HepG2 (cell line): Measurements from ENCODE around the gene RDH12. TPM values are rescaled to one million over a fixed set of nuclear protein-coding genes. Genes with fewer than 3 reads are reported as not detected.
A peak's percentile ranks its signal among the peaks of the same experiment; 100 is the strongest.

Source experiments
- ARNT ChIP-seq: fragments of 450-650 bp; IDR thresholded peaks from 2 replicates; pipeline ENCODE4 v1.6.1; 2017
- ELF1 ChIP-seq: sonication (generic); formaldehyde crosslinking; IDR thresholded peaks from 2 replicates; pipeline ENCODE4 v1.4.0; 2020; ENCODE audit warnings: missing genetic modification reagents
- FOXA3 ChIP-seq: IDR thresholded peaks from 2 replicates; pipeline ENCODE4 v1.6.1; 2016; ENCODE audit warnings: missing genetic modification reagents, missing compliant biosample characterization
- HNRNPL ChIP-seq: fragments of 200-400 bp; formaldehyde crosslinking; IDR thresholded peaks from 2 replicates; pipeline ENCODE4 v1.6.1; 2017; ENCODE audit warnings: mild to moderate bottlenecking, low read depth, low read length
- MAZ ChIP-seq, 2 experiments: sonication (generic) in 1 of 2; formaldehyde crosslinking in 1 of 2; IDR thresholded peaks; 2 replicates each; pipeline versions ENCODE4 v1.5.0 to v1.6.1; 2012 to 2020; ENCODE audit warnings: low read depth in 2 of 2, mild to moderate bottlenecking in 2 of 2, borderline replicate concordance in 1 of 2, improper control_type of control experiment in 1 of 2, low read length in 1 of 2, missing genetic modification reagents in 1 of 2, moderate library complexity in 1 of 2
- NR2F2 ChIP-seq: IDR thresholded peaks from 2 replicates; pipeline ENCODE4 v1.6.1; 2012; ENCODE audit warnings: low read depth, inconsistent platforms, borderline replicate concordance
- SAFB2 ChIP-seq: sonication (generic); formaldehyde crosslinking; IDR thresholded peaks from 2 replicates; pipeline ENCODE4 v1.5.1; 2020; ENCODE audit warnings: missing genetic modification reagents, low read depth, mild to moderate bottlenecking, borderline replicate concordance
- SAP130 ChIP-seq: IDR thresholded peaks from 2 replicates; pipeline ENCODE4 v1.6.1; 2016; ENCODE audit warnings: low read depth
- SKI ChIP-seq: fragments of 450-650 bp; IDR thresholded peaks from one replicate; pipeline ENCODE4 v1.6.1; 2018; ENCODE audit warnings: mild to moderate bottlenecking; ENCODE audit not compliant: partially characterized antibody
- THYN1 ChIP-seq: sonication (generic); formaldehyde crosslinking; IDR thresholded peaks from 2 replicates; pipeline ENCODE4 v1.8.1; 2023; ENCODE audit warnings: low read depth, mild to moderate bottlenecking, moderate library complexity, missing genetic modification reagents, borderline replicate concordance
- ZNF235 ChIP-seq: sonication (generic); formaldehyde crosslinking; IDR thresholded peaks from 2 replicates; pipeline ENCODE4 v1.8.1; 2023; ENCODE audit warnings: mild to moderate bottlenecking, missing genetic modification reagents, borderline replicate concordance
- ZNF343 ChIP-seq: sonication (generic); formaldehyde crosslinking; IDR thresholded peaks from 2 replicates; pipeline ENCODE4 v1.4.0; 2020; ENCODE audit warnings: mild to moderate bottlenecking, missing genetic modification reagents
- ZNF44 ChIP-seq: sonication (generic); formaldehyde crosslinking; IDR thresholded peaks from 2 replicates; pipeline ENCODE4 v1.5.1; 2020; ENCODE audit warnings: mild to moderate bottlenecking, missing genetic modification reagents
- ZNF605 ChIP-seq: sonication (generic); formaldehyde crosslinking; IDR thresholded peaks from 2 replicates; pipeline ENCODE4 v1.8.0; 2022; ENCODE audit warnings: mild to moderate bottlenecking, missing genetic modification reagents
- ZNF749 ChIP-seq: sonication (generic); formaldehyde crosslinking; IDR thresholded peaks from 2 replicates; pipeline ENCODE4 v1.8.0; 2022; ENCODE audit warnings: mild to moderate bottlenecking, missing genetic modification reagents, moderate library complexity, borderline replicate concordance
- ZNF788 ChIP-seq: sonication (generic); formaldehyde crosslinking; IDR thresholded peaks from 2 replicates; pipeline ENCODE4 v1.5.0; 2020; ENCODE audit warnings: mild to moderate bottlenecking, missing genetic modification reagents, borderline replicate concordance
- polyA plus RNA-seq, 8 experiments: library from polyadenylated mRNA; depleted of rRNA in 3 of 8; stranded (reverse) in 7 of 8; unstranded in 1 of 8; fragments of >200 nt; fragmentation: Illumina TruSeq in 4 of 8; extraction: Trizol in 4 of 8; gene quantifications; 2 replicates each; pipeline versions ENCODE4 v1.2.1 to v1.2.3, GENCODE V29; 2011 to 2016; ENCODE audit warnings: low read depth in 4 of 8, missing spikeins in 1 of 8, mixed read lengths in 1 of 8; ENCODE audit not compliant: insufficient read depth in 1 of 8
- total RNA-seq, 5 experiments: library from RNA; depleted of rRNA; stranded (reverse); fragments of >200 nt; fragmentation: Illumina TruSeq; extraction: Trizol; gene quantifications; 2 replicates each; pipeline ENCODE4 v1.2.3, GENCODE V29; 2016; ENCODE audit warnings: low read depth in 1 of 5
- TF ChIP-seq, protein P1 (sequence below): sonication (generic); formaldehyde crosslinking; IDR thresholded peaks from 2 replicates; pipeline ENCODE4 v1.4.0; 2020; ENCODE audit warnings: missing genetic modification reagents
- TF ChIP-seq, protein P2 (sequence below): sonication (generic); formaldehyde crosslinking; IDR thresholded peaks from 2 replicates; pipeline ENCODE4 v1.8.0; 2022; ENCODE audit warnings: missing genetic modification reagents, mild to moderate bottlenecking, moderate library complexity, borderline replicate concordance
- TF ChIP-seq, protein P3 (sequence below): sonication (generic); formaldehyde crosslinking; IDR thresholded peaks from 2 replicates; pipeline ENCODE4 v1.4.0; 2020; ENCODE audit warnings: mild to moderate bottlenecking, missing genetic modification reagents, borderline replicate concordance
- TF ChIP-seq, protein P4 (sequence below): IDR thresholded peaks from 2 replicates; pipeline ENCODE4 v1.6.1; 2018; ENCODE audit warnings: missing genetic modification reagents, mild to moderate bottlenecking, missing compliant biosample characterization

The RDH12 gene
- total and polyA plus RNA-seq, 2 of the 13 experiments (the other 11 are each of a cell fraction or from before 2014, with no cell fraction given): 1.6 to 2.1 TPM

DNA sequence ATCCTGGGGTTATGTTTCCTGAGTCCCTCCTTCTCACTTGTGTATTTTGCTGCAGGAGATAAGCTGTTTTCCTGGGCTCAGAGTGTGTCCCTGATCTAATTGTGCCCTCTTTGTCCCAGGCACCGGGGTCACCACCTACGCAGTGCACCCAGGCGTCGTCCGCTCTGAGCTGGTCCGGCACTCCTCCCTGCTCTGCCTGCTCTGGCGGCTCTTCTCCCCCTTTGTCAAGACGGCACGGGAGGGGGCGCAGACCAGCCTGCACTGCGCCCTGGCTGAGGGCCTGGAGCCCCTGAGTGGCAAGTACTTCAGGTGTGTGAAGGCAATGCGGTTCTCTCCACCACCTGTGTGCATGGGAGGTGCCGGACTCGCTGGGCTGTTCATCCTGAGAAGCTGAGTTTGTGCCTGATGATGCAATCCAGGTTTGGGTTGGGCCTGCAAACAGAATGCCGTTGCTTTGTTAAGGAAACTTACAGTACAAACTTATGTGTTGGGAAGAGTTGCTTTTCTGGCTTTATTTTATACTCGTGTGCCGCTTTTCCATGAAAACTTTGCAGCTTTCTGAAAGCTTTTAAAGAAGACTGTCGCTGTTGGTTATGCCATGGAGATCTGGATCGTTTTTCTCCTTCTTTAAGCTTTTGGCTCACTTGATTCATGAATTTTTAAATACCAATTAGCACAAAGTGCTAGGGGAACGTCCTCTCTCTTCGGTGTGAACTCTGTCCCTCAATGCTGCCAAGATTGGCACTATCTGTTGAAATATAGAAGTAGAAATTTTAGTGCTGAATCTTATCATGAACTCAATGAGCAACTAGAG, 27.6 kb downstream of the RDH12 start (continued):
- TF ChIP-seq, protein P1, sequence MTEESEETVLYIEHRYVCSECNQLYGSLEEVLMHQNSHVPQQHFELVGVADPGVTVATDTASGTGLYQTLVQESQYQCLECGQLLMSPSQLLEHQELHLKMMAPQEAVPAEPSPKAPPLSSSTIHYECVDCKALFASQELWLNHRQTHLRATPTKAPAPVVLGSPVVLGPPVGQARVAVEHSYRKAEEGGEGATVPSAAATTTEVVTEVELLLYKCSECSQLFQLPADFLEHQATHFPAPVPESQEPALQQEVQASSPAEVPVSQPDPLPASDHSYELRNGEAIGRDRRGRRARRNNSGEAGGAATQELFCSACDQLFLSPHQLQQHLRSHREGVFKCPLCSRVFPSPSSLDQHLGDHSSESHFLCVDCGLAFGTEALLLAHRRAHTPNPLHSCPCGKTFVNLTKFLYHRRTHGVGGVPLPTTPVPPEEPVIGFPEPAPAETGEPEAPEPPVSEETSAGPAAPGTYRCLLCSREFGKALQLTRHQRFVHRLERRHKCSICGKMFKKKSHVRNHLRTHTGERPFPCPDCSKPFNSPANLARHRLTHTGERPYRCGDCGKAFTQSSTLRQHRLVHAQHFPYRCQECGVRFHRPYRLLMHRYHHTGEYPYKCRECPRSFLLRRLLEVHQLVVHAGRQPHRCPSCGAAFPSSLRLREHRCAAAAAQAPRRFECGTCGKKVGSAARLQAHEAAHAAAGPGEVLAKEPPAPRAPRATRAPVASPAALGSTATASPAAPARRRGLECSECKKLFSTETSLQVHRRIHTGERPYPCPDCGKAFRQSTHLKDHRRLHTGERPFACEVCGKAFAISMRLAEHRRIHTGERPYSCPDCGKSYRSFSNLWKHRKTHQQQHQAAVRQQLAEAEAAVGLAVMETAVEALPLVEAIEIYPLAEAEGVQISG: peak; percentile 74; the same call in 1 of the 2 replicates
- TF ChIP-seq THYN1 (CRISPR knock-in tag) (no peak), ZNF235 (no peak), ZNF44 (CRISPR knock-in tag) (0 out of 2 replicates have a peak, but pooled peaks have one; percentile 31), ZNF605 (CRISPR knock-in tag) (peak; percentile 70; the same call in 1 of the 2 replicates), NR2F2 (0 out of 2 replicates have a peak, but pooled peaks have one; percentile 21), ELF1 (CRISPR knock-in tag) (0 out of 2 replicates have a peak, but pooled peaks have one; percentile 13), FOXA3 (CRISPR knock-in tag) (no peak; the same call in 1 of the 2 replicates), ZNF788 (CRISPR knock-in tag) (peak; percentile 69; the same call in 1 of the 2 replicates), MAZ (IDR thresholded peaks at IDR 0.05; ENCODE audit: borderline replicate concordance, low read depth, low read length) (no peak), MAZ (CRISPR knock-in tag; IDR thresholded peaks at IDR 0.05; ENCODE audit: low read depth) (peak; percentile 60; the same call in 1 of the 2 replicates), SAFB2 (CRISPR knock-in tag) (0 out of 2 replicates have a peak, but pooled peaks have one; percentile 68), SAP130 (CRISPR knock-in tag) (peak; percentile 77), SKI (no peak), ZNF749 (CRISPR knock-in tag) (no peak), ARNT (no peak), HNRNPL (0 out of 2 replicates have a peak, but pooled peaks have one; percentile 47), ZNF343 (peak; percentile 79; the same call in 1 of the 2 replicates)
- TF ChIP-seq, protein P2, sequence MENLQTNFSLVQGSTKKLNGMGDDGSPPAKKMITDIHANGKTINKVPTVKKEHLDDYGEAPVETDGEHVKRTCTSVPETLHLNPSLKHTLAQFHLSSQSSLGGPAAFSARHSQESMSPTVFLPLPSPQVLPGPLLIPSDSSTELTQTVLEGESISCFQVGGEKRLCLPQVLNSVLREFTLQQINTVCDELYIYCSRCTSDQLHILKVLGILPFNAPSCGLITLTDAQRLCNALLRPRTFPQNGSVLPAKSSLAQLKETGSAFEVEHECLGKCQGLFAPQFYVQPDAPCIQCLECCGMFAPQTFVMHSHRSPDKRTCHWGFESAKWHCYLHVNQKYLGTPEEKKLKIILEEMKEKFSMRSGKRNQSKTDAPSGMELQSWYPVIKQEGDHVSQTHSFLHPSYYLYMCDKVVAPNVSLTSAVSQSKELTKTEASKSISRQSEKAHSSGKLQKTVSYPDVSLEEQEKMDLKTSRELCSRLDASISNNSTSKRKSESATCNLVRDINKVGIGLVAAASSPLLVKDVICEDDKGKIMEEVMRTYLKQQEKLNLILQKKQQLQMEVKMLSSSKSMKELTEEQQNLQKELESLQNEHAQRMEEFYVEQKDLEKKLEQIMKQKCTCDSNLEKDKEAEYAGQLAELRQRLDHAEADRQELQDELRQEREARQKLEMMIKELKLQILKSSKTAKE (CRISPR knock-in tag): no peak
- TF ChIP-seq, protein P3, sequence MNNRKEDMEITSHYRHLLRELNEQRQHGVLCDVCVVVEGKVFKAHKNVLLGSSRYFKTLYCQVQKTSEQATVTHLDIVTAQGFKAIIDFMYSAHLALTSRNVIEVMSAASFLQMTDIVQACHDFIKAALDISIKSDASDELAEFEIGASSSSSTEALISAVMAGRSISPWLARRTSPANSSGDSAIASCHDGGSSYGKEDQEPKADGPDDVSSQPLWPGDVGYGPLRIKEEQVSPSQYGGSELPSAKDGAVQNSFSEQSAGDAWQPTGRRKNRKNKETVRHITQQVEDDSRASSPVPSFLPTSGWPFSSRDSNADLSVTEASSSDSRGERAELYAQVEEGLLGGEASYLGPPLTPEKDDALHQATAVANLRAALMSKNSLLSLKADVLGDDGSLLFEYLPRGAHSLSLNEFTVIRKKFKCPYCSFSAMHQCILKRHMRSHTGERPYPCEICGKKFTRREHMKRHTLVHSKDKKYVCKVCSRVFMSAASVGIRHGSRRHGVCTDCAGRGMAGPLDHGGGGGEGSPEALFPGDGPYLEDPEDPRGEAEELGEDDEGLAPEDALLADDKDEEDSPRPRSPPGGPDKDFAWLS (CRISPR knock-in tag): no peak
- TF ChIP-seq, protein P4, sequence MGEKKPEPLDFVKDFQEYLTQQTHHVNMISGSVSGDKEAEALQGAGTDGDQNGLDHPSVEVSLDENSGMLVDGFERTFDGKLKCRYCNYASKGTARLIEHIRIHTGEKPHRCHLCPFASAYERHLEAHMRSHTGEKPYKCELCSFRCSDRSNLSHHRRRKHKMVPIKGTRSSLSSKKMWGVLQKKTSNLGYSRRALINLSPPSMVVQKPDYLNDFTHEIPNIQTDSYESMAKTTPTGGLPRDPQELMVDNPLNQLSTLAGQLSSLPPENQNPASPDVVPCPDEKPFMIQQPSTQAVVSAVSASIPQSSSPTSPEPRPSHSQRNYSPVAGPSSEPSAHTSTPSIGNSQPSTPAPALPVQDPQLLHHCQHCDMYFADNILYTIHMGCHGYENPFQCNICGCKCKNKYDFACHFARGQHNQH (CRISPR knock-in tag): 0 out of 2 replicates have a peak, but pooled peaks have one; percentile 23
